Central memory CD8-positive, alpha-beta T cell (primary cell): ENCODE measurements around the gene LRRC10B.

Experiments
- ATAC-seq: fragments of 150-1000 bp; cut with Tn5 transposase; replicated peaks from 2 replicates; pipeline ENCODE4 v1.10.0; 2022; ENCODE audit warnings: mild to moderate bottlenecking, moderate FRiP score, moderate number of reproducible peaks; ENCODE audit not compliant: poor library complexity, severe bottlenecking; ENCODE audit errors: extremely low read depth
- DNase-seq, 2 donors: peaks; one replicate each; pipeline ENCODE4 v3.0.0; 2021; ENCODE audit warnings: low spot score in 2 of 2
- H3K27ac Mint-ChIP-seq: one replicate; pipeline ENCODE4 v1.8.0; 2022; ENCODE audit warnings: low read depth, mild to moderate bottlenecking, moderate library complexity, mixed read lengths
- H3K27me3 Mint-ChIP-seq: one replicate; pipeline ENCODE4 v1.8.0; 2022; ENCODE audit warnings: mixed read lengths
- H3K36me3 Mint-ChIP-seq: one replicate; pipeline ENCODE4 v1.8.0; 2022; ENCODE audit warnings: mild to moderate bottlenecking, moderate library complexity, mixed read lengths; ENCODE audit not compliant: insufficient read depth
- H3K4me1 Mint-ChIP-seq: one replicate; pipeline ENCODE4 v1.8.0; 2022; ENCODE audit warnings: mixed read lengths
- H3K4me3 Mint-ChIP-seq: one replicate; pipeline ENCODE4 v1.8.0; 2022; ENCODE audit warnings: mild to moderate bottlenecking, moderate library complexity, mixed read lengths
- H3K9me3 Mint-ChIP-seq: one replicate; pipeline ENCODE4 v1.8.0; 2022; ENCODE audit warnings: mixed read lengths

LRRC10B gene

DNA sequence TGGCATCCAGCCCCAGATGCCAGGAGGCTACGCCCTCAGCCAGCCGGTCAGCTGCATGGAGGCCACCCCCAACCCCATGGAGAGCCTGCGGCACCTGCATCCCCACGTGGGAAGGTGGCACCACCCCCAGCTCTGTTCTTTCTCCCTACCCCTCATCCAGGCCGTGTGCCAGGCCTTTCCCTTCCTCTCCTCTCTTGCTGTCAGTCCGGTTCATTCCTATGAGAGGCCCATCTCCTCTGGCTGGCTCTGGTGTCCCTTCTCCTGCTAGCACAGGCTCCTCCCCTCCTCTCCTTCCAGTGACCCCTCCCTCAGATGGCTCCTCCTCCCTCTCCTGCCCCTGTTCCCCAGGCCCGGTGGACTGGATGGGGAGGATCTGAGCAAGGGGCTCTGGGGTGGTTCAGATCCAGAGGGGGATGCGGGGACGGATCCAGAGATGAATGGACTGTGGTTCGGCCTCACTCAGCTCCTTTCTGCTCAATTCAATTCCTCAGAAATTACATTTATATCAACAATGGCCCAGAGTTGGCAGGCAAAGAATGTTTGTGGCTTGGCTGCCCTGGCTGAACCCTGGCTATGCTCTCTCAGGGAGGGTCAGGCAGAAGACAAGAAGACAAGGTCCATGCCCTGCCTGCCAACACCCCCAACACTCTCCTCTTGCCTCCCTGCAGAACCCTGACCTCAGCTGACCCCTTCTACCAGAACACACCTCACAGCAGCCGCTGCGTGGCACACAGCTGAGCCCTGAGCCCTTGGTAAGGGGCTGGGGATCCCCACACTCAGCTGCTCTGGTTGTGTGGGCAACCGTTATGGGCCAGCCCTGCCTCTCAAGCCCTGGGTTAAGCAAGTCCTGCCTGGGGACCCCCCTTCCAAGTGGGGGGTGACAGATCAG lies 18.5 kb upstream of the LRRC10B start:
- H3K4me3 Mint-ChIP-seq: no peak overlapping the region
- ATAC-seq (no peak), DNase-seq (no peak)
- no peaks in the 10 kb centered on the region for H3K4me1 Mint-ChIP-seq
- H3K27ac Mint-ChIP-seq: no peak overlapping the region
- H3K27me3 Mint-ChIP-seq: no peaks in the 10 kb centered on the region
- no peaks in the 10 kb centered on the region for H3K9me3 Mint-ChIP-seq
- peaks cover 1% of the 10 kb centered on the region for H3K36me3 Mint-ChIP-seq

DNA sequence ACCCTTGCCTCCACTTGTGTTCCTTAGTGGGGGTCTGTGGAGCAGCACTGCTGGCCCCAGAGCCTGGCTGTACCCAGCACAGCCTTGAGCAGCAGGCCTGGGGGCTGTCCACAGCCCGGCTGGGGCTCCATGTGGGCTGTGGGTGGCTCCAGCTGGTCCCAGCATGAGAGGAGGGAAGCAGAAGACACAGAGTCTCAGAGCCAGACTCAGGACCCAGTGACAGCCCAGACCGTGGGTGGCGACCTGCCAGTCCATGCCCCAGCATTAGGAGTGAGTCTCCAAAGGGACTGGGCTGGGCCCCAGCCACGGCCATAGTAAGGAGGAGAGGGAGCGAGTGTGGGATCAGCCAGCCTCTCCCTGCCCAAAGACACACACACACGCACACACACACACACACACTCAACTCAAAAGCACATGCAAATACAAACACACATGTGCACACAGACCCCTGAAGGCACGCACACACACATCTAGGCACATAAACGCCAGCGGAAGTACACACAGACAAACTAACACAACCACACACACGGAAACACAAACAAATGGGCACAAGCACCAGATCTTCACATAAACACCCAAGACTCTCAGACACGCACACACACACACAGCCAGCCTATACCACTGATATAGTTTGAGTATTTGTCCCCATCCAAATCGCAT lies 16.7 kb upstream of the LRRC10B start:
- no peaks in the 10 kb centered on the region for H3K4me1 Mint-ChIP-seq
- peaks cover 1% of the 10 kb centered on the region for H3K36me3 Mint-ChIP-seq
- H3K27me3 Mint-ChIP-seq: no peaks in the 10 kb centered on the region
- no peak for DNase-seq
- H3K9me3 Mint-ChIP-seq: no peaks in the 10 kb centered on the region
- H3K4me3 Mint-ChIP-seq: no peak overlapping the region
- ATAC-seq: no peak
- H3K27ac Mint-ChIP-seq: no peak overlapping the region

DNA sequence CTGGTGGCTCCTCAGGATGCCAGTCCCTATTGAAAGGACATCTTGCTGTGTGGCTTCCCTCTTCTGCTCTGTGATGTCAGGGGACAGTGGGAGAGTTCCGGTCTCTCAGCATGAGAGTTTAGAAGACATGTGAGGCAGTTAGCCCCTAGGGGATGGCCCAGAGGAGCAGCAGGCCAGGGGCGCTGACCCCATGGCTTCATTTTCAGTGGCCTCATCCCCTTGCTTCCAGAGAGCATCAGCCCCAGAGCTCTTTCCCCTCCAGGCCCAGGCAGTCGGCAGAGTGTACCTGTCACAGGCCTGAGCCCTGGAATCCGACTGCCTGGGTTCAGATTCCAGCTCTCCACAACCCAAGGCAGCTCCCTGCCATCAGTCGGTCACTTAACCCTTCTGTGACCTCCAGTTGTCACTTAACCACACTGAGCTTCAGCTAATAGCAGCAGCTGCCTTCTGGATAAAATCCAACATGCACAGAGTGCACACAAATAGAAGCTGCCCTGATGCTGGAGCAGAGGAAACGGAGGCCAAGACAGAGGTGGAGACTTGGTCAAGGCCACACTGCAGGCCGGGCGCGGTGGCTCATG lies 14.1 kb upstream of the LRRC10B start:
- no peaks in the 10 kb centered on the region for H3K36me3 Mint-ChIP-seq
- DNase-seq (no peak), ATAC-seq (no peak)
- H3K9me3 Mint-ChIP-seq: no peaks in the 10 kb centered on the region
- H3K27ac Mint-ChIP-seq: no peak overlapping the region
- H3K27me3 Mint-ChIP-seq: no peaks in the 10 kb centered on the region
- no peak overlapping the region for H3K4me3 Mint-ChIP-seq
- no peaks in the 10 kb centered on the region for H3K4me1 Mint-ChIP-seq

DNA sequence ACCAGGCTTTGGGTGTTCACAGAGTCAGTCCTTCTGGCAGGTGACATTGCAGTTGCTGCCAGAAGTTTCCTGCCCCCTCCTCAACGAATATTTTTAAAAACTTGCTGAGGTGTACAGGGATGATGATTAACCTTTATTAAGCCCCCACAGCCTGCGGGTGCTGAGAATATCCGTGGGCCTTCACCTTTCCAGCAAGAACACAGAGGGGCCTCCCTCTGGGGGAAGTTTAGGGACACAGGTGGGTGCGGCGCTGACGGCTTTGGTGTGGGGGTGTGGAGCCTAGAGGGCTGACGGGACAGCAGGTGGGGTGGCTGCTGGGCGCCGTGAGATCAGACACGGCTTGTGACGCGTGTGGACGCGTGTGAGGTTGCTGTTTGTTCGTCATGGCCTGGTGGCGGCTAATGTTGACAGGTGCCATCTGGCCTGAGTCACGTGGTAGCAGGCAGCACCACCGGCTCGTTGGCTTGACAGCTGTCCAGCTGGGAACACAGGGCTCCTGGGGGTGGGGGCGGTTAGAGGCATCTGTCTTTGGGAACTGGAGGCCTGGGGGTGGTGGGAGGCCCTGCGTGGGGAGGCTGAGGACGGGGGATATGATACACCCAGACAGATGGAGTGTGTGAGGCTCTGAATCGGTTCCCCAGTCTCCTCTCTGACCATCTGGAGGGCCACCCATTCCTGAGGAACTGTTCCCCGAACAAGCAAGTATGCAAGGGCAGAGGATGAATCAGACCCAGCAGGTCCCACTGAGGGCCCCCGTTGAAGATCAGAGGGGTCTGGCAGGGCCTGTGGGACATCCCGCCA lies 12.5 kb upstream of the LRRC10B start:
- H3K27me3 Mint-ChIP-seq: no peaks in the 10 kb centered on the region
- no peak overlapping the region for H3K27ac Mint-ChIP-seq
- H3K4me3 Mint-ChIP-seq: no peak overlapping the region
- no peaks in the 10 kb centered on the region for H3K36me3 Mint-ChIP-seq
- H3K9me3 Mint-ChIP-seq: no peaks in the 10 kb centered on the region
- H3K4me1 Mint-ChIP-seq: no peaks in the 10 kb centered on the region
- ATAC-seq (no peak), DNase-seq (no peak)

DNA sequence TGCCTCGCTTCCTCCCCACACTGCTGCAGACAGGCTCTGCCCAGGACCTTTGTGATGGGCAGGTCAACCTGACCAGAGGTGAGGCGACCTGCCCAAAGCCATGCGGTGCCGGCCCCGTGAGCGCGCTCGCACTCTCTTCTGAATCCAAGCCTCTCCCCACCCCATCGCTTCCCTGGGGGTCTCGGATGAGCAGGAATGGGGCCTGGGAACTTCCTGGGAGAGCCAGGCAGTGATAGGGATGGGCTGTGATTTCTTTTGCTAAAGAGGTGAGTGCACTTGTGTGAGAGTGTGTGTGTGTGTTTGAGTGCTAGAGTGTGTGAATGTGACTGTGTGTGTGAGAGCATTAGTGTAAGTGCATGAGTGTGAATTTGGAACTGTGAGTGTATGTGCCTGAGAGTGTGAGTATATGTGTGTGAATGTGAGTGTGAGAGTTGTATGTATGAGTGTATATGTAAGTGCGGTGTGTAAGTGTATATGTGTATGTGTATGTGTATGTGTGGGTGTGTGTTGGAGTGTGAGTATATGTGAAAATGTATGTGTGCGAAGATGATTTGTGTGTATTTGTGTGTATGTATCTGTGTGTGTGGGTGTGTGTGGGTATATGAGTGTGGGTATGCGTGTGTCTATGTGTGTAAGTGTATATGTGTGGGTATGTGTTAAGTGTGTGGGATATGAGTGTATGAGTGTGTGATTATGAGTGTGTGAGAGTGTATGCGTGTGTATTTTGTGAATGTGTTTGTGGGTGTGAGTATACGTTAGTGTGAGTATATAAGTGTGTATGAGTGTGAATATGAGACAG lies 11.7 kb upstream of the LRRC10B start:
- H3K27ac Mint-ChIP-seq: no peak overlapping the region
- no peaks in the 10 kb centered on the region for H3K9me3 Mint-ChIP-seq
- DNase-seq (no peak), ATAC-seq (no peak)
- no peaks in the 10 kb centered on the region for H3K27me3 Mint-ChIP-seq
- H3K4me3 Mint-ChIP-seq: no peak overlapping the region
- no peaks in the 10 kb centered on the region for H3K36me3 Mint-ChIP-seq
- H3K4me1 Mint-ChIP-seq: no peaks in the 10 kb centered on the region

DNA sequence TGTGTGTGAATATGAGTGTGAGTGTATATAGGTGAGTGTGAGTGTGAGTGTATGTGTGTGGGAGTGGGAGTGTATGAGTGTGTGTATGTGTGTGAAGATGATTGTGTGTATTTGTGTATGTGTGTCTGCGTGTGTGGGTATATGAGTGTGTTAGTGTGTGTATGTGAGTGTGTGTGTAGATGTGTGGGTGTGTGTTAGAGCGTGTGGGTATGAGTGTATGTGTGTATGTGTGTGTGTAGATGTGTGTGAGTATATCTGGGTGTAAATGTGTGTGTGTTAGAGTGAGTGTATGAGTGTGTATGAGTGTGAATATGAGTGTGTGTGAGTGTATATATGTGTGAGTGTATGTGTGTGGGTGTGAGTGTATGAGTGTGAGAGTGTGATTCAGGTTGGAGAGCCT lies 11.1 kb upstream of the LRRC10B start:
- Mint-ChIP-seq H3K27me3 (no peaks in the 10 kb centered on the region), H3K27ac (no peak overlapping the region), H3K4me1 (no peaks in the 10 kb centered on the region), H3K4me3 (no peak overlapping the region), H3K36me3 (no peaks in the 10 kb centered on the region), H3K9me3 (no peaks in the 10 kb centered on the region)
- DNase-seq (no peak), ATAC-seq (no peak)

DNA sequence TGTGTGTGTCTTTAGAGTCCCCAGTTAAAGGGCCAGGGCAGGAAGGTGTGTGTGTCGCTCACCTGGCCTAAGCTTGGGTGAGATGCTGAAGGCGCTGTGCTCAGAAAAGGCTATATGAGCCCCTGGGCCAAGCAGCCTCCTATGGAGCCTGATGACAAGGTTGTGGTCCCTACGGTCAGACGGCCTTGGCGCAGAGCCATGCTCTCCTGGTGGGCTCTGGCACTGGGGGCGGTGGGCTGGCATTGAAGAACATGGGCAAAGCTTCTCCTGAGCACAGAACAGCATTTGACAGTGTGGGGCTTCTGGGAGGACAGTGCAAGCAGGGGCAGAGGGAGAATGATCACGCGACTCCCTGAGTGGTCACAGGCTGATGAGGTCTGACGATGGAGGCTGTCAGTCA lies 10.7 kb upstream of the LRRC10B start:
- no peak overlapping the region for H3K4me3 Mint-ChIP-seq
- DNase-seq: no peak
- H3K9me3 Mint-ChIP-seq: no peaks in the 10 kb centered on the region
- no peaks in the 10 kb centered on the region for H3K4me1 Mint-ChIP-seq
- no peak for ATAC-seq
- H3K36me3 Mint-ChIP-seq: no peaks in the 10 kb centered on the region
- no peaks in the 10 kb centered on the region for H3K27me3 Mint-ChIP-seq
- no peak overlapping the region for H3K27ac Mint-ChIP-seq

DNA sequence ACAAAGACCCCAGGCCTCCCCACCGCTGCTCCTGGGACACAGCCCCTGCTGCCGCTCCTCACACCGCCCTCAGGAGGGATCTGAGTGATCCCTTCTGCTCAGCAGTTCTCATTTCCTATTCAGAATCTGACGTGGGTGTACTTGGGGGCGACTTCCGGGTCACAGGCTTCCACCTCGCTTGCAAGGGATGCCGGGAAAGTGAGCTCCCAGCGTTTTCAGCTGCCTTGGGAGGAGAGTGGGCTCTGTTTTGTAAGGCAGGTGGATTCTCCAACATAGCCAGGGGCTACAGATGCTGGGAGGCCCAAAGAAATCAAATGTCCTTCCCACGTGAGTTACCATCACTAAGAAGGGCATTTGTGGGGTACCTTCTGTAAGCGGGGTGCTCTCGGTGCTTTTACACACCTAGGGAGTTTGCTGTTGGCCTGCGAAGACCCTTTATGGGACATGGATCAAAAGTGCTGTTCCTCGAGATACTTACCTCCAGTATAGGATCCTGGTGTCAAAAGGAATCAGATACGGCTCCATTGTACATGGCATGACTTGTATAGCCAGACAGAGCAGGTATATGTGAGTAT lies 9.7 kb upstream of the LRRC10B start:
- H3K27me3 Mint-ChIP-seq: no peaks in the 10 kb centered on the region
- H3K36me3 Mint-ChIP-seq: no peaks in the 10 kb centered on the region
- H3K27ac Mint-ChIP-seq: no peak overlapping the region
- ATAC-seq: no peak
- H3K4me1 Mint-ChIP-seq: no peaks in the 10 kb centered on the region
- no peak for DNase-seq
- no peaks in the 10 kb centered on the region for H3K9me3 Mint-ChIP-seq
- no peak overlapping the region for H3K4me3 Mint-ChIP-seq

DNA sequence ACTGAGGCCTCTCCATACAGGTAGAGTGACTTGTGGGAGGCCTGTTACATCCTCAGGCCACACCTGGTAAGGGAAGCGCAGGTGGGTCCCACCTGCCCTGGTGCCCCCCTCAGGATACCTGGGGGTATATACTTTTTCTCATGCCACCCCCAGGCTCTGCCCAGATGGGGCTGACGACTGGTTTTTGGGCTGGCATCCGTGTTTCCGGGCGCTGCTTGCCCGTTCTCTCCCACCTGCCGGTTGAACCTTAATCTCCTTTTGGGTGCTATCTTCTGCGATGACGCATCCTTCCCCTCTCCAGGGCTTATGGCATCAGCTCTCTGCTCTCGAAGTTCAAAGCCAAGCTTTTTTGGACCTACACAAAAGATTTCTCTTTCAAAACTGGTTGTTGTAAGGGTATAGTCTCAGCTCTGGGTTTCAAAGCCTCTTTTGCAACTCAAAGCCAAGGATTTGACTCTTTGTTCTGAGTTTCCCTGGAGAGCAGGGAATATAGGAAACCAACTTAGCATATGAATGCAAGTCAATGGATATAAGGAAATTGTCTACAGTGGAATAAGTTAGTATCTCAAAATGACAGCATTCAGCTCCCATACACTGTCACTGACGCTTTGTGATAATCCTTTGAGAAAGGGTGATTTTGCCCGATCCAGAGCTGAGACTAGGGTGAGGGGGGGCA lies 8.6 kb upstream of the LRRC10B start:
- no peak overlapping the region for H3K4me3 Mint-ChIP-seq

DNA sequence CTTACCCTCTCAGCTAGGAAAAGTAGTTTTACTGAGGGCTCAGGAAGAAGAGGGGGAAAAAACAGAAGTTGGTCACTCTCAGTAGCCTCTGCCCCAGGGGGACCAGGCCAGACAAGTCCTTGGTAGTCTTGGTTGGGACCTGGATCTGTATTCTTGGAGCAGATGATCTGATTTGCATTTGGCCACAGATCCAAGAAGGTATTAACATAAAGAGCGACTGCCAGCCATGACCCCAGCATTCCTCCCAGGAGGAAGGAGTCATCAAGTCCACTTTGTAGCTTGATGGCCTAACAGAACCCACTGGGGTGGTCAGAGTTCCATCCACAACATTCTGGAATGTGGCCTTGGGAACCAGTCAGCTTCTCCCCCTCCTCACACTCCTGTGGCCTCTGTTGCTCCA lies 6.0 kb upstream of the LRRC10B start:
- Mint-ChIP-seq H3K4me3 (no peak overlapping the region), H3K36me3 (no peaks in the 10 kb centered on the region), H3K27ac (no peak overlapping the region), H3K27me3 (peaks cover 33% of the 10 kb centered on the region), H3K4me1 (no peaks in the 10 kb centered on the region), H3K9me3 (no peaks in the 10 kb centered on the region)
- ATAC-seq (no peak), DNase-seq (no peak)

More for the DNA sequence above, 8.6 kb upstream of the LRRC10B start:
- peaks cover 8% of the 10 kb centered on the region for H3K27me3 Mint-ChIP-seq
- H3K9me3 Mint-ChIP-seq: no peaks in the 10 kb centered on the region
- ATAC-seq: no peak
- no peak for DNase-seq
- no peaks in the 10 kb centered on the region for H3K4me1 Mint-ChIP-seq
- H3K27ac Mint-ChIP-seq: no peak overlapping the region
- no peaks in the 10 kb centered on the region for H3K36me3 Mint-ChIP-seq

DNA sequence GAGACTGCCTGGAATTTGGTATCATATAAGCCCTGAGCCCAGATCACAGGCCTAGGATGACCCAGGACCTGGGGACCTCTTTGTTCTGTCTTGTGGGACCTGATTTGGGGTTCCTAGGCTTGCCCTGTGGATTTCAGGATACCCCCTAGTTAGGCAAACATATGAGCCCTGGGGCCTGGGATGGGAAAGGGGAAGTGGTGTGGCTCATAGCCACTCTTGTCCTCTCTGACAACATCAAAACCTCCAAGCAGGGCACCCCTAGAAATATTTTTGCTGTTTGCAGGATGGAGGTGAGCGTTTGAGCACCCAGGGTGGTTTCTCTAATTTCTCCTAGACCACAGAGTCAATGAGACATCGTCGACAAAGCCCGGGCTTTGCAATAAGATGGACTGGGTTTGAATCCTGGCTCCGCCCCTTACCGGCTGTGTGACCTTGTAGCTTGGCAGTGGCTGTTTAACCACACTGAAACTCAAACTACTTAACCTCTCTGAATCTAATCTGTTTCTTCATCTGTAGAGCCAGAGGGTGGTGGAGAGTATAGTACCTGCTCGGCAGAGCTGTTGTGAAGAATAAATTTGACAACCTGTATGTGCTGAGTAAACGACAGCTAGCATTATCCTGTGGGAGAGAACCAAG lies 5.3 kb upstream of the LRRC10B start:
- no peak for ATAC-seq

More for the DNA sequence above, 5.3 kb upstream of the LRRC10B start:
- no peak overlapping the region for H3K4me3 Mint-ChIP-seq
- no peaks in the 10 kb centered on the region for H3K9me3 Mint-ChIP-seq
- peaks cover 6% of the 10 kb centered on the region for H3K4me1 Mint-ChIP-seq
- no peak for DNase-seq
- H3K36me3 Mint-ChIP-seq: peaks cover 2% of the 10 kb centered on the region
- peaks cover 41% of the 10 kb centered on the region for H3K27me3 Mint-ChIP-seq
- H3K27ac Mint-ChIP-seq: no peak overlapping the region
